BJ (cell line): ENCODE measurements around the gene KARS1. TPM values are rescaled to one million over a fixed set of nuclear protein-coding genes. Genes with fewer than 3 reads are reported as not detected.

ENCODE experiments used
- CTCF ChIA-PET: fragments of 350-600 bp; formaldehyde crosslinking; extraction: SDS; loops from one replicate; lab custom pipeline; 2021; ENCODE audit warnings: antibody characterized with exemption, inconsistent platforms; lab: Yijun Ruan, JAX
- POLR2A ChIA-PET: fragments of 300-600 bp; sonication (Branson Sonifier 250); formaldehyde crosslinking; extraction: SDS; loops from one replicate; lab custom pipeline; 2021; ENCODE audit warnings: antibody characterized with exemption; lab: Charles Lee
- DNase-seq: peaks from one replicate; pipeline ENCODE4 v3.0.0-alpha.2; 2011; ENCODE audit warnings: low read depth
- H3K27me3 ChIP-seq: 2 replicates; pipeline ENCODE4 v1.6.0; 2011; ENCODE audit warnings: low read length; ENCODE audit not compliant: control insufficient read depth, insufficient read depth
- H3K36me3 ChIP-seq: 2 replicates; pipeline ENCODE4 v1.5.1; 2011; ENCODE audit warnings: low read length; ENCODE audit not compliant: control insufficient read depth, insufficient read depth
- H3K4me3 ChIP-seq: 2 replicates; pipeline ENCODE4 v1.5.1; 2011; ENCODE audit warnings: low read depth, mild to moderate bottlenecking, control low read depth, low read length
- CTCF ChIP-seq: IDR thresholded peaks from 2 replicates; pipeline ENCODE4 v1.5.1; 2011; ENCODE audit warnings: low read depth, mild to moderate bottlenecking, control low read depth, inconsistent platforms, low read length, moderate library complexity; ENCODE audit not compliant: insufficient read depth
- polyA plus RNA-seq: library from polyadenylated mRNA; depleted of rRNA; stranded (reverse); fragments of >200 nt; gene quantifications from 2 replicates; pipeline ENCODE4 v1.2.3, GENCODE V29; 2011

The KARS1 gene
- polyA plus RNA-seq, 1 experiment, result 118 TPM

- CTCF ChIA-PET, result interaction anchor here (0.9 to 3.5 kb wide), 8 partner anchors 10 to 392 kb away, joined by 3 to 17 read pairs (median 3); partner anchors contain the start of gene GABARAPL2
- peak; percentile 54 for DNase-seq
- peak; percentile 28; the same call in 1 of the 2 replicates for TF ChIP-seq CTCF
These were observed 56.3 kb downstream of the KARS1 start for GRCh38 chr16:75590920-75591843.

GRCh38 chr16:75589306-75589705 lies 58.2 kb downstream of the KARS1 start:
- Histone ChIP-seq H3K36me3 (peaks cover 1% of the 10 kb centered on the region), H3K4me3 (no peak overlapping the region), H3K27me3 (no peaks in the 10 kb centered on the region)
- ChIA-PET CTCF (no interaction called here), POLR2A (no interaction called here)
- no peak for DNase-seq
- no peak for TF ChIP-seq CTCF

More at GRCh38 chr16:75590920-75591843, 56.3 kb downstream of the KARS1 start:
- POLR2A ChIA-PET, result no interaction called here
- H3K27me3 ChIP-seq, result no peaks in the 10 kb centered on the region
- H3K4me3 ChIP-seq, result no peak overlapping the region
- H3K36me3 ChIP-seq, result peaks cover 1% of the 10 kb centered on the region

- Histone ChIP-seq H3K4me3 (no peak overlapping the region), H3K36me3 (peaks cover 1% of the 10 kb centered on the region), H3K27me3 (no peaks in the 10 kb centered on the region)
- ChIA-PET CTCF (interaction anchor here (1.2 kb wide), 1 partner anchor 15 kb away, joined by 3 read pairs; no protein-coding TSS in a partner anchor), POLR2A (no interaction called here)
- no peak for DNase-seq
- TF ChIP-seq CTCF, result no peak
These were observed 58.7 kb downstream of the KARS1 start for GRCh38 chr16:75588716-75589115.

- ChIA-PET POLR2A (no interaction called here), CTCF (interaction anchor here (1.1 kb wide), 1 partner anchor 9 kb away, joined by 3 read pairs; no protein-coding TSS in a partner anchor)
- Histone ChIP-seq H3K36me3 (peaks cover 3% of the 10 kb centered on the region), H3K4me3 (no peak overlapping the region), H3K27me3 (no peaks in the 10 kb centered on the region)
- no peak for DNase-seq
- no peak for TF ChIP-seq CTCF
These were observed 63.4 kb downstream of the KARS1 start for GRCh38 chr16:75584108-75584507.

GRCh38 chr16:75579281-75579834 lies 68.1 kb downstream of the KARS1 start:
- ChIA-PET CTCF (interaction anchor here (1.4 kb wide), 1 partner anchor 14 kb away, joined by 4 read pairs; no protein-coding TSS in a partner anchor), POLR2A (no interaction called here)
- no peaks in the 10 kb centered on the region for H3K27me3 ChIP-seq
- no peak for TF ChIP-seq CTCF
- H3K4me3 ChIP-seq, result no peak overlapping the region
- peaks cover 13% of the 10 kb centered on the region for H3K36me3 ChIP-seq
- DNase-seq, result no peak
